Panc1 (cell line): ENCODE results near the gene PSTPIP1.

Experiments
- SIN3A ChIP-seq: IDR thresholded peaks from 2 replicates; pipeline ENCODE4 v1.6.1; 2012; ENCODE audit warnings: low read depth, mild to moderate bottlenecking, low read length, moderate library complexity, borderline replicate concordance; ENCODE audit not compliant: insufficient read depth
- TF ChIP-seq, protein P1 (sequence below): fragments of 450-650 bp; IDR thresholded peaks from 2 replicates; pipeline ENCODE4 v1.5.1; 2017; ENCODE audit warnings: mild to moderate bottlenecking

DNA sequence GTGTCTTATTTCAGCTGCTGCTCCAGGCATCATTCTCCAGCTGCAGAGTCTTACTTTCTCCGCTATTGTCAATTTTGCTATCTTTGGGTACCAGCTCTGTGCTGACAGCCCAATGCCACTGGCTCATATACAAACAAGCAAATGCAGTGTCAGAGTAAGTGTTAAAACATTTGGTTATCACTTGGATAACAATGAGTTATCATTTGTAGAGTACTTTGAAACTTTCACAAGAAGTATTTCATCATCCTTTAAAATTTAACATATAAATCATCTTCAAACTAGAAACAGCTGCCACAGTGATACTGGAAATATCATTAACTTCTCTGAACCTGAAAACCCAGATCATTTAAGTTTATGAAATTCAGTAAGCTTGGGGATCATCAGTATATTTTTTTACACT lies 62.1 kb downstream of the PSTPIP1 start:
- no peak for TF ChIP-seq SIN3A
- TF ChIP-seq, protein P1, sequence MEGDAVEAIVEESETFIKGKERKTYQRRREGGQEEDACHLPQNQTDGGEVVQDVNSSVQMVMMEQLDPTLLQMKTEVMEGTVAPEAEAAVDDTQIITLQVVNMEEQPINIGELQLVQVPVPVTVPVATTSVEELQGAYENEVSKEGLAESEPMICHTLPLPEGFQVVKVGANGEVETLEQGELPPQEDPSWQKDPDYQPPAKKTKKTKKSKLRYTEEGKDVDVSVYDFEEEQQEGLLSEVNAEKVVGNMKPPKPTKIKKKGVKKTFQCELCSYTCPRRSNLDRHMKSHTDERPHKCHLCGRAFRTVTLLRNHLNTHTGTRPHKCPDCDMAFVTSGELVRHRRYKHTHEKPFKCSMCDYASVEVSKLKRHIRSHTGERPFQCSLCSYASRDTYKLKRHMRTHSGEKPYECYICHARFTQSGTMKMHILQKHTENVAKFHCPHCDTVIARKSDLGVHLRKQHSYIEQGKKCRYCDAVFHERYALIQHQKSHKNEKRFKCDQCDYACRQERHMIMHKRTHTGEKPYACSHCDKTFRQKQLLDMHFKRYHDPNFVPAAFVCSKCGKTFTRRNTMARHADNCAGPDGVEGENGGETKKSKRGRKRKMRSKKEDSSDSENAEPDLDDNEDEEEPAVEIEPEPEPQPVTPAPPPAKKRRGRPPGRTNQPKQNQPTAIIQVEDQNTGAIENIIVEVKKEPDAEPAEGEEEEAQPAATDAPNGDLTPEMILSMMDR: no peak
